GM12865 (cell line): ENCODE data around the gene TMEM42.

Experiments used
- DNase-seq: peaks from one replicate; pipeline ENCODE4 v3.0.0; 2010; ENCODE audit warnings: low read depth
- H3K4me3 ChIP-seq: 2 replicates; pipeline ENCODE4 v1.5.1; 2011; ENCODE audit warnings: mild to moderate bottlenecking, low read depth, low read length, control low read depth
- CTCF ChIP-seq: IDR thresholded peaks from 2 replicates; pipeline ENCODE4 v1.5.1; 2011; ENCODE audit warnings: low read length, control low read depth, low read depth, inconsistent platforms; ENCODE audit not compliant: insufficient read depth; ENCODE audit errors: missing control alignments

The TMEM42 gene

GRCh38 chr3:44860117-44860516 lies 1.6 kb upstream of the TMEM42 start:
- H3K4me3 ChIP-seq = no peak overlapping the region
- no peak for TF ChIP-seq CTCF
- no peak for DNase-seq

GRCh38 chr3:44862226-44862637 lies 520 bp downstream of the TMEM42 start:
- H3K4me3 ChIP-seq = peak overlapping the region; percentile 40
- TF ChIP-seq CTCF = no peak
- DNase-seq = peak; percentile 52

- TF ChIP-seq CTCF = no peak
- DNase-seq = no peak
- no peak overlapping the region for H3K4me3 ChIP-seq
Observed at GRCh38 chr3:44865272-44866035, 3.7 kb downstream of the TMEM42 start.

- DNase-seq = no peak
- H3K4me3 ChIP-seq = no peak overlapping the region
- TF ChIP-seq CTCF = no peak
Observed at GRCh38 chr3:44867421-44868111, 5.9 kb downstream of the TMEM42 start.

GRCh38 chr3:44870375-44871061 lies 8.8 kb downstream of the TMEM42 start:
- TF ChIP-seq CTCF = no peak
- DNase-seq = no peak
- H3K4me3 ChIP-seq = no peak overlapping the region

GRCh38 chr3:44874308-44874707 lies 12.6 kb downstream of the TMEM42 start, which contains the start of gene TGM4:
Gene TGM4, plus strand, starts transcription at chr3:44874608. Its CDS starts 71 bp downstream, at chr3:44874679.
- no peak for TF ChIP-seq CTCF
- no peak for DNase-seq
- H3K4me3 ChIP-seq = no peak within 1 kb of the TSS
